ACC112 (cell line): Measurements from ENCODE around the gene CYFIP1.
"Not testable (repeated sequence)": the region's sequence is repeated elsewhere in the genome, so short reads cannot be mapped to it uniquely, and the experiment has no call there.

Source experiments
- H2AFZ ChIP-seq: fragments of 200-600 bp; sonication (generic); one replicate; pipeline ENCODE4 v1.6.0; 2017; ENCODE audit warnings: antibody characterized with exemption, low read length; ENCODE audit not compliant: unreplicated experiment
- H3K27ac ChIP-seq: fragments of 200-600 bp; sonication (generic); 2 replicates; pipeline ENCODE4 v1.5.1; 2014; ENCODE audit warnings: low read depth, mild to moderate bottlenecking, antibody characterized with exemption, low read length, moderate library complexity
- H3K27me3 ChIP-seq: fragments of 200-600 bp; sonication (generic); 2 replicates; pipeline ENCODE4 v1.6.1; 2014; ENCODE audit warnings: mild to moderate bottlenecking, antibody characterized with exemption, low read length, moderate library complexity, mixed read lengths; ENCODE audit not compliant: insufficient read depth
- H3K36me3 ChIP-seq: fragments of 200-600 bp; sonication (generic); 2 replicates; pipeline ENCODE4 v1.6.1; 2016; ENCODE audit warnings: mild to moderate bottlenecking, antibody characterized with exemption, low read length, moderate library complexity, mixed read lengths; ENCODE audit not compliant: insufficient read depth
- H3K4me1 ChIP-seq: fragments of 200-600 bp; sonication (generic); one replicate; pipeline ENCODE4 v1.6.1; 2016; ENCODE audit warnings: low read length, mixed read lengths; ENCODE audit not compliant: insufficient read depth, unreplicated experiment, control insufficient read depth
- H3K4me3 ChIP-seq: fragments of 200-600 bp; sonication (generic); 2 replicates; pipeline ENCODE4 v1.5.1; 2014; ENCODE audit warnings: mild to moderate bottlenecking, low read depth, low read length
- H3K79me2 ChIP-seq: fragments of 200-600 bp; sonication (generic); one replicate; pipeline ENCODE4 v1.6.0; 2016; ENCODE audit warnings: low read length; ENCODE audit not compliant: control insufficient read depth, unreplicated experiment, insufficient read depth

Gene CYFIP1

DNA sequence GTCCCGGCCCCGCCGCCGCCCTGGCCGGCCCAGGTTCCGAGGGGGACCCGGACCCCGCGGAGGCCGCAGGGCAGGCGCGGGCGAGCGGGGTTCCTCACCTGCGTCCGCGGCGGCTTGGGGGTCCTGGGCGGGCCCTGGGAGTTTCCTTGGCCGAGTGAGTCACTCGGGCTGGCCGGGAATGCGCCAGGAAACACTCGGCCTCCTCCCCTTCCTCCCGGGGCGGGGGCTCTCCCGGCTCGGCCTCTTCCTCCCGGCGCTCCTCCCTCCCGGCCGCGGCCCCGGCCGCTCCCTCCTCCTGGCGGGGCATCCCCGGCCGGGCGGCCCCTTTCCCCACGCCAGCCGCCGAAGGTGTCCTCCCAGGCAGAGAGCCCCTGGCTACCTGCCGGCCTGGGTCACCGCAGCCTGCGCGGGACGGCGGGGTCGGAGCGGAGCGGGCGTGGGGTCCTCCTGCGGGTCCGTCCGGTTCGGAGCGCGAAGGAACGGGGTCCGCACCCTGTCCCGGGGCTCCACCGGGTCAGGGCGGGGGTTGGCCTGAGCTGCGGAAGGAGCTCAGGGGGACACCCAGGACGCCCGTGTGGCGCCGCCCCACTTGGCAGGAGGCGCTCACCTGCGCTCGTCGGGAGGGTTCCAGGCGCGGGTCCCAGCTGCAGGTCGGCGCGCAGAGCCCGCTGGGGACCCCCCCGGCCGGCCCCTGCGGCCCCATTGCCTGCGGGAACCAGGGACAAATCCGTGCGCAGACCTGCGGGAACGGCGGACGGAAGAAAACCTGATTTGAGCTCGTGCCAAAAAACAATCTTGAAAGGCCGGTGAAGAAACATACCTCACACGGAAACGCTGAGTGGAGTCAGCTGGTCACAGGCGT lies at the start of gene CYFIP1:
CYFIP1 (minus strand) TSS at position 180 of the 862 bp plus-strand sequence. CDS start 33,083 bp downstream, outside the sequence.
- Histone ChIP-seq H3K4me1 (peaks cover 6% of the 10 kb centered on the region), H3K79me2 (peaks cover 40% of the 10 kb centered on the region), H2AFZ (peak within 1 kb of the TSS; percentile 92), H3K27ac (peak within 1 kb of the TSS; percentile 59), H3K4me3 (peak within 1 kb of the TSS; percentile 100), H3K36me3 (no peaks in the 10 kb centered on the region), H3K27me3 (no peaks in the 10 kb centered on the region)

DNA sequence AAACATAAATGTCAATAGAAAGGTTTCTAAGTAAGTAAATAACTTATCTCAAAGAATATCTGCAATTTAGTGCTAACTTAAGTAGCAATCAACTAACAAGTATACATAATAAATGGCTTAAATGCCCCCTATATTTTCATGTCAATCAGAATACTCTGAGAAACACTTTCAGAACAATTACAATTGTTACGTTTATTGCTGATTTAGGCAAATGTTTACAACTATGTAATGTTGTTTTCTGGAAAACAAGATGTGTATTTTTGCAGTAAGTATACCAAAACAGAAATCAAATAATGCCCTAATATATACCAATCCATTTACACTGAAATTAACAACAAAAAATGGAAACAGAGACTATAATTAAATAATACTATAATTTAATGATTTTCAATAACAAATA lies 46.0 kb upstream of the CYFIP1 start:
- H3K27me3 ChIP-seq: no peaks in the 10 kb centered on the region
- no peaks in the 10 kb centered on the region for H3K79me2 ChIP-seq
- no peaks in the 10 kb centered on the region for H3K4me1 ChIP-seq
- no peak overlapping the region for H3K4me3 ChIP-seq
- no peak overlapping the region for H2AFZ ChIP-seq
- H3K27ac ChIP-seq: no peak overlapping the region
- peaks cover 32% of the 10 kb centered on the region for H3K36me3 ChIP-seq

DNA sequence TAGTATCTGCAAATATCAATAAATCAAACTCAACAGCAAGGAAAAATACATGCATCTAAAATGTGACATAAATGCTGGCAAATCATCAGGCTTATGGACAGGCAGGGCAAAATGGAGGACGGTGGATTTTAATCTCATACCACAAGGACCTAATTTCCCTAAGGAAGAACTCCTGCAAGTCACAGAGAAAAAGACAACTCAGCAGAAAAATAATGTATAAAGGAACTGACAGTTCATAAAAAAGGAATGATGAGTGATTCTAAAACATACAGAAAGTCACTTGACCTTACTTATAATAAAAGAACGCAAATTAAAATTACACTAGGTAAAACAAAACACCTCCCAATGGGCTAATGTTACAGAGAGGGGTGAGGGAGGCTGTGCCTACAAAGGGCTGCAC lies 42.0 kb upstream of the CYFIP1 start:
- H3K79me2 ChIP-seq: no peaks in the 10 kb centered on the region
- no peak overlapping the region for H2AFZ ChIP-seq
- H3K4me1 ChIP-seq: no peaks in the 10 kb centered on the region
- no peak overlapping the region for H3K27ac ChIP-seq
- no peaks in the 10 kb centered on the region for H3K27me3 ChIP-seq
- H3K36me3 ChIP-seq: peaks cover 44% of the 10 kb centered on the region
- no peak overlapping the region for H3K4me3 ChIP-seq

DNA sequence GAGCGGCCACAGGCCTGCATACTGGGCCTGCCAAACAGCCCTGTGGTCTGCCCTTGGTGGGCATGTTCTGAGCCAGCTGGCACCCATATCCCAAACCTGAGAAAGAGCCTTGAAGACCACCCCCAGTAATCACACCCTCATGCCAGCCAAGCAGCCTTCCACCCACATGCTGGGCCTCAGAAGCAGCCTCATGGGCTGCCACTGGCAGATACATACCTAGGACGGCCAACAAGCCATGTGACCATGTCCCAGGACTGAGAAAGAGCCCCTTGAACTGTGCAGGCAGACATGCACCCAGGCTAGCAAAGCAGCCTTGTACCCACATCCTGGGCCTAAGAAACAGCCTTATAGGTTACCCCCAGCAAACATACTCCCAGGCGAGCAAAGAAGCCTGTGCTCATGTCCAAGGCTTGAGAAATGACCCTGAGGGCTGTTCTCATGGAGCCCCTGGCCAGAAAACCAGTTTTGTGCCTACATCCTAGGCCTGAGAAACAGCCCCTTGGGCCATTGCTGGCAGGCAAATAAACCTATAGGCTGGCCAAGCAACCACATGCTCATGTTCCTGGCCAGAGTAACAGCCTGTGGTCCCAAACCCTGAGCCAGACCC lies 34.3 kb upstream of the CYFIP1 start:
- Histone ChIP-seq H3K4me3 (no peak overlapping the region), H3K27ac (no peak overlapping the region), H2AFZ (no peak overlapping the region), H3K79me2 (peaks cover 4% of the 10 kb centered on the region), H3K4me1 (no peaks in the 10 kb centered on the region), H3K36me3 (peaks cover 36% of the 10 kb centered on the region), H3K27me3 (no peaks in the 10 kb centered on the region)

DNA sequence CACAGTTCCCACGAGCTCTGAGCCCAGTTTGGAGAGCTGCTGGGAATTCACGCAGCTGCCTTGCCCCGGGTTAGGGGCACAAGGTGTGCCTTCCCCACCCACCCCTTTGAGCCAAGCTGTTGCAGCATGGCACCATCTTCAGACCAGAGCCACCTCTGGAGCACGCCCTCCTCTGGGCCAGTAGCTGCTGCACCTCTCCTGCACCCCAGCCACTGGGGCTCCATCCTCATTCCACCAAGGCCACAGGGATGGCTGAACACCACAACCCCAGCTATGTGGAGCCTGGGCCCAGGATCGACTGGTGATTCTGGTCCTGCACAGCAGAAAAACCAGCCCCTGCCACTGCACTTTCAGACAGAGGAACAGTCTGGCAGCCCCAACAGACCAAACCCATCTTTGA lies 33.5 kb upstream of the CYFIP1 start:
- Histone ChIP-seq H3K79me2 (peaks cover 4% of the 10 kb centered on the region), H3K4me3 (no peak overlapping the region), H3K27ac (no peak overlapping the region), H3K27me3 (no peaks in the 10 kb centered on the region), H2AFZ (no peak overlapping the region), H3K4me1 (no peaks in the 10 kb centered on the region), H3K36me3 (peaks cover 32% of the 10 kb centered on the region)

DNA sequence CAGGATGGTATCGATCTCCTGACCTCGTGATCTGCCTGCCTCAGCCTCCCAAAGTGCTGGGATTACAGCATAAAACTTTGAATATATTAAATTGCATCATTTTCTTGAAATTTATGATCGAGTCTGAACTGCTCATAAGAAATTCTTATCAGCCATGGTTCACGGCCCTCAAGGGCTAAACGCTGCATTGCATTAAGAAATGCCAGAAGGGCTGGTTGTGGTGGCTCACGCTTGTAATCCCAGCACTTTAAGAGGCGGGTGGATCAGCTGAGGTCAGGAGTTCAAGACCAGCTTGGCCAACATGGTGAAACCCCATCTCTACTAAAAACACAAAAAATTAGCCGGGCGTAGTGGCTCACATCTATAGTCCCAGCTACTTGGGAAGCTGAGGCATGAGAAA lies 32.4 kb upstream of the CYFIP1 start:
- not testable (repeated sequence) for H2AFZ ChIP-seq, H3K27ac ChIP-seq, H3K79me2 ChIP-seq, H3K4me3 ChIP-seq, H3K27me3 ChIP-seq, H3K4me1 ChIP-seq
- peaks cover 26% of the 10 kb centered on the region for H3K36me3 ChIP-seq

DNA sequence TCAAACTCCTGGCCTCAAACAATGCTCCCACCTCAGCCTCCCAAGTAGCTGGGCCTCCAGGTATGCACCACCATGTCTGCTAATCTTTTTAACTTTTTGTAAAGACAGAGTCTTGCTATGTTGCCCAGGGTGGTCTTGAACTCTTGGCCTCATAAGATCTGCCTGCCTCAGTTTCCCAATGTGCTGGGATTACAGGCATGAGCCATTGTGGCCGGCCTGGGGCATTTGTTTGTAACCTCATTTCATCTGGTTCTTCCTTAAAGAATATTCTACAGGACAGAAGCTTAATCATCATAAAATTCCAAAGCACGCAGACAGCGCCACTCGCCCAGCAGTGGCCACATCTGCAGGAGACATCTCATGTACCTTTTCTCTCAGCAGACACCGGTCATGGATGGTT lies 23.6 kb upstream of the CYFIP1 start:
- H3K4me3 ChIP-seq: no peak overlapping the region
- no peaks in the 10 kb centered on the region for H3K4me1 ChIP-seq
- H3K79me2 ChIP-seq: no peaks in the 10 kb centered on the region
- H3K36me3 ChIP-seq: peaks cover 40% of the 10 kb centered on the region
- H3K27ac ChIP-seq: no peak overlapping the region
- no peak overlapping the region for H2AFZ ChIP-seq
- H3K27me3 ChIP-seq: no peaks in the 10 kb centered on the region

DNA sequence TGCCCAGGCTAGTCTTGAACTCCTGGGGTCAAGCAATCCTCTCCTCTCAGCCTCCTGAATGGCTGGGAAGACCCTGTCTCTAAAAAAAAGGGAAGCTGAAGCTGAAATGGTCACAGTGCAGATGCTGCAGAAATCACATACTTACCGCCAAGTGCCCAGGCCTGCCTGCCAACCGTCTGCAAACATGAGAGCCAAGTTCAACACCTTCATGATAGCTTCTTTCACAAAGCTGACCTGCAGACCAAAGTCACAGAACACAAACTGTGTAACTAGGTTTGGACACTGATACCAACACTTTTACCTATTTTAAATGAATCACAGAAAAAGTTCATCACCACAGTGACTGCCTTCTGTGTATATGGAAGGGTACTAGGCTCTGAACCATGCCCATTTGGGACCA lies 22.8 kb upstream of the CYFIP1 start:
- no peak overlapping the region for H2AFZ ChIP-seq
- no peaks in the 10 kb centered on the region for H3K4me1 ChIP-seq
- H3K27ac ChIP-seq: no peak overlapping the region
- H3K4me3 ChIP-seq: no peak overlapping the region
- no peaks in the 10 kb centered on the region for H3K27me3 ChIP-seq
- no peaks in the 10 kb centered on the region for H3K79me2 ChIP-seq
- peaks cover 37% of the 10 kb centered on the region for H3K36me3 ChIP-seq

DNA sequence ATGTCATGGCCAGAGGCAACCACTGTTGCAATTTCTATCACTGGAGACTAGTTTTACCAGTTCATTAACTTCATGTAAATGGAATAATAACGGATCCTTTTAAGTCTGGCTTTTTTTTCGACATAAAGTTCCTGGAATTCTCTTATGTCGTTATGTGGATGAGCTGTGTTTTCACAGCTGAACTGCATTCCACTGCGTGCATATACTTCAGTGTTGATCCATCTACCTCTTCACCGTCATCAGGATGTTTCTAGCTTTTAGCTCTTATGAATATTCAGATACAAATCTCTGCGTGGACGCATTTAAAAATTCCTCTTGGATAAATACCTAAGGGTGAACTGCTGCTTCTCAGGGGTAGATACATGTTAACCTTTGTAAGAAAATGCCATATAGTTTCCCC lies 15.6 kb upstream of the CYFIP1 start:
- Histone ChIP-seq H3K4me1 (no peaks in the 10 kb centered on the region), H3K27ac (no peak overlapping the region), H3K36me3 (peaks cover 7% of the 10 kb centered on the region; the same call in 1 of the 2 replicates), H3K27me3 (no peaks in the 10 kb centered on the region), H3K79me2 (no peaks in the 10 kb centered on the region), H2AFZ (no peak overlapping the region), H3K4me3 (no peak overlapping the region)

DNA sequence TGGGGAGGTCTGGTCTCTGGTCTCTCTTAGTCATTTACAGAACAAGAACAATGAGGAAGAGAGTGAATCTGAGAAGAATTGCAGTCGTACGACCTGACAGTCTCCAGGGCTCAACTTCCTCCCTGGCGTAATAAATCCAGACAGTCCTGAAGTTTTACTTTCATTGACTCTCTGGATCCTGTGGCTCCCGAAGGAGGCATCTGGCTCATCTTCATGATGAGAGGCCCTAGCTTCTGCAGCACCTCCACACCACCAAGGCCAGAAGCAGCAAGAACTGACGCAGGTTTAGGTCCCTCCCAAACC lies 11.8 kb upstream of the CYFIP1 start:
- Histone ChIP-seq H3K27me3 (no peaks in the 10 kb centered on the region), H3K36me3 (0 out of 2 replicates have a peak, but pooled peaks cover 3% of the 10 kb centered on the region)

More for the DNA sequence above, 11.8 kb upstream of the CYFIP1 start:
- no peaks in the 10 kb centered on the region for H3K79me2 ChIP-seq
- H3K27ac ChIP-seq: no peak overlapping the region
- H2AFZ ChIP-seq: no peak overlapping the region
- no peak overlapping the region for H3K4me3 ChIP-seq
- no peaks in the 10 kb centered on the region for H3K4me1 ChIP-seq
